ENCODE measurements around the gene BICDL2.

Gene BICDL2

DNA sequence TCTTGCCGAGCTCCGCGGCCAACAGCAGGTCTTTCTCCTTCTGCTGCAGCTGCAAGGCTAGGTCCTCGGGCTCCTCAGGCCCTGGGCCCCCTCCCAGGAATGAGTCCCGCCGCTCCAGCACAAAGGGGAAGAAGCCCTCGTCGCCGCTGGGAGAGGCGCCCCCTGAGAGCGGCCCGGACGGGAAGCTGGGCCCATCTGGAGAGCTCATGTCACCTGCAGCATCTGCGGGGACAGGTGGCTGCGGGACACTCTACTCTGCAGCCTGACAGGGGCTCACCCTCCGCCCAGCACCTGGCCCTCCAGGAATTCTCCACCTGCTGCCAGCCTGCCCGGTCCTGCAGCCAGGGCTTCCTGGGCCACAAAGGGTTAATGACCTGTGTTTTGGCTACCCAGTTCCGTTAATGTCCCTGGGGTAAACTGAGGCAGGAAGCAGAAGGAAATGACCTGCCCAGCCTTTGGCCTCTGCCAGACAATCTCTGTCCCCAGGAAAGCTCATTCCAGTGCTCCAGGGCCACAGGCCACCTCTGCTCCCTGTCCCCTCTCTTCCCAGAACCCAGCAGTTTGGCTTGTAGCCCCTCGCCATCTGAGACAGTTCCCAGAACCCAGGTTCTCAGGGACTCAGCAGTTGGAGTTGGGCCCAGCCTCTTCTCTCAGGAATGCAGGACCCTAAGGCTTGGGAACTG is 1.3 kb downstream of the BICDL2 start:
- no peak overlapping the region for H3K4me3 ChIP-seq (ENCODE audit: low read depth, low read length)
- H3K36me3 ChIP-seq (ENCODE audit: control insufficient read depth in 2 of 2, insufficient read depth in 1 of 2, low read length in 2 of 2): no peaks in the 10 kb centered on the region
- CTCF ChIA-PET: interaction anchor here (0.7 to 9.2 kb wide), 6 partner anchors 23 to 130 kb away, joined by 3 to 149 read pairs (median 6); no protein-coding TSS in a partner anchor
- TF ChIP-seq ZNF157 (tag by site-specific recombination; IDR thresholded peaks at IDR 0.05) (no peak), MZF1 (tag by site-specific recombination; IDR thresholded peaks at IDR 0.05; ENCODE audit: borderline replicate concordance) (no peak), RBAK (tag by site-specific recombination; IDR thresholded peaks at IDR 0.05) (no peak), ZFP69B (tag by site-specific recombination; IDR thresholded peaks at IDR 0.05) (no peak), ZNF223 (tag by site-specific recombination; IDR thresholded peaks at IDR 0.05) (no peak), YY1 (tag by site-specific recombination; IDR thresholded peaks at IDR 0.05) (no peak), EGR2 (tag by site-specific recombination; IDR thresholded peaks at IDR 0.05; ENCODE audit: low read depth) (no peak), ZSCAN23 (tag by site-specific recombination; IDR thresholded peaks at IDR 0.05) (no peak), ZFP41 (tag by site-specific recombination; IDR thresholded peaks at IDR 0.05; ENCODE audit: borderline replicate concordance) (no peak), ZNF138 (tag by site-specific recombination; IDR thresholded peaks at IDR 0.05; ENCODE audit: borderline replicate concordance) (no peak)
- TF ChIP-seq, protein P1, sequence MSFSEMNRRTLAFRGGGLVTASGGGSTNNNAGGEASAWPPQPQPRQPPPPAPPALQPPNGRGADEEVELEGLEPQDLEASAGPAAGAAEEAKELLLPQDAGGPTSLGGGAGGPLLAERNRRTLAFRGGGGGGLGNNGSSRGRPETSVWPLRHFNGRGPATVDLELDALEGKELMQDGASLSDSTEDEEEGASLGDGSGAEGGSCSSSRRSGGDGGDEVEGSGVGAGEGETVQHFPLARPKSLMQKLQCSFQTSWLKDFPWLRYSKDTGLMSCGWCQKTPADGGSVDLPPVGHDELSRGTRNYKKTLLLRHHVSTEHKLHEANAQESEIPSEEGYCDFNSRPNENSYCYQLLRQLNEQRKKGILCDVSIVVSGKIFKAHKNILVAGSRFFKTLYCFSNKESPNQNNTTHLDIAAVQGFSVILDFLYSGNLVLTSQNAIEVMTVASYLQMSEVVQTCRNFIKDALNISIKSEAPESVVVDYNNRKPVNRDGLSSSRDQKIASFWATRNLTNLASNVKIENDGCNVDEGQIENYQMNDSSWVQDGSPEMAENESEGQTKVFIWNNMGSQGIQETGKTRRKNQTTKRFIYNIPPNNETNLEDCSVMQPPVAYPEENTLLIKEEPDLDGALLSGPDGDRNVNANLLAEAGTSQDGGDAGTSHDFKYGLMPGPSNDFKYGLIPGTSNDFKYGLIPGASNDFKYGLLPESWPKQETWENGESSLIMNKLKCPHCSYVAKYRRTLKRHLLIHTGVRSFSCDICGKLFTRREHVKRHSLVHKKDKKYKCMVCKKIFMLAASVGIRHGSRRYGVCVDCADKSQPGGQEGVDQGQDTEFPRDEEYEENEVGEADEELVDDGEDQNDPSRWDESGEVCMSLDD (tag by site-specific recombination; IDR thresholded peaks at IDR 0.05): no peak
- TF ChIP-seq, protein P2, sequence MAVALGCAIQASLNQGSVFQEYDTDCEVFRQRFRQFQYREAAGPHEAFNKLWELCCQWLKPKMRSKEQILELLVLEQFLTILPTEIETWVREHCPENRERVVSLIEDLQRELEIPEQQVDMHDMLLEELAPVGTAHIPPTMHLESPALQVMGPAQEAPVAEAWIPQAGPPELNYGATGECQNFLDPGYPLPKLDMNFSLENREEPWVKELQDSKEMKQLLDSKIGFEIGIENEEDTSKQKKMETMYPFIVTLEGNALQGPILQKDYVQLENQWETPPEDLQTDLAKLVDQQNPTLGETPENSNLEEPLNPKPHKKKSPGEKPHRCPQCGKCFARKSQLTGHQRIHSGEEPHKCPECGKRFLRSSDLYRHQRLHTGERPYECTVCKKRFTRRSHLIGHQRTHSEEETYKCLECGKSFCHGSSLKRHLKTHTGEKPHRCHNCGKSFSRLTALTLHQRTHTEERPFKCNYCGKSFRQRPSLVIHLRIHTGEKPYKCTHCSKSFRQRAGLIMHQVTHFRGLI (tag by site-specific recombination; IDR thresholded peaks at IDR 0.05): no peak
- TF ChIP-seq, protein P3, sequence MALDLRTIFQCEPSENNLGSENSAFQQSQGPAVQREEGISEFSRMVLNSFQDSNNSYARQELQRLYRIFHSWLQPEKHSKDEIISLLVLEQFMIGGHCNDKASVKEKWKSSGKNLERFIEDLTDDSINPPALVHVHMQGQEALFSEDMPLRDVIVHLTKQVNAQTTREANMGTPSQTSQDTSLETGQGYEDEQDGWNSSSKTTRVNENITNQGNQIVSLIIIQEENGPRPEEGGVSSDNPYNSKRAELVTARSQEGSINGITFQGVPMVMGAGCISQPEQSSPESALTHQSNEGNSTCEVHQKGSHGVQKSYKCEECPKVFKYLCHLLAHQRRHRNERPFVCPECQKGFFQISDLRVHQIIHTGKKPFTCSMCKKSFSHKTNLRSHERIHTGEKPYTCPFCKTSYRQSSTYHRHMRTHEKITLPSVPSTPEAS (tag by site-specific recombination; IDR thresholded peaks at IDR 0.05): no peak
- TF ChIP-seq, protein P4, sequence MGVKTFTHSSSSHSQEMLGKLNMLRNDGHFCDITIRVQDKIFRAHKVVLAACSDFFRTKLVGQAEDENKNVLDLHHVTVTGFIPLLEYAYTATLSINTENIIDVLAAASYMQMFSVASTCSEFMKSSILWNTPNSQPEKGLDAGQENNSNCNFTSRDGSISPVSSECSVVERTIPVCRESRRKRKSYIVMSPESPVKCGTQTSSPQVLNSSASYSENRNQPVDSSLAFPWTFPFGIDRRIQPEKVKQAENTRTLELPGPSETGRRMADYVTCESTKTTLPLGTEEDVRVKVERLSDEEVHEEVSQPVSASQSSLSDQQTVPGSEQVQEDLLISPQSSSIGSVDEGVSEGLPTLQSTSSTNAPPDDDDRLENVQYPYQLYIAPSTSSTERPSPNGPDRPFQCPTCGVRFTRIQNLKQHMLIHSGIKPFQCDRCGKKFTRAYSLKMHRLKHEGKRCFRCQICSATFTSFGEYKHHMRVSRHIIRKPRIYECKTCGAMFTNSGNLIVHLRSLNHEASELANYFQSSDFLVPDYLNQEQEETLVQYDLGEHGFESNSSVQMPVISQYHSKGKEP (tag by site-specific recombination; IDR thresholded peaks at IDR 0.05): no peak
- no peaks in the 10 kb centered on the region for H3K4me1 ChIP-seq (ENCODE audit: control insufficient read depth, insufficient read depth, low read length)
- no peak overlapping the region for H3K27ac ChIP-seq (ENCODE audit: extremely low read depth, low read depth, low read length)
- H3K9me3 ChIP-seq (ENCODE audit: control insufficient read depth, insufficient read depth, low read depth, low read length): no peaks in the 10 kb centered on the region
- POLR2A ChIA-PET: interaction anchor here (0.5 to 1.2 kb wide), 5 partner anchors 12 to 89 kb away, joined by 3 to 9 read pairs (median 4); no protein-coding TSS in a partner anchor

DNA sequence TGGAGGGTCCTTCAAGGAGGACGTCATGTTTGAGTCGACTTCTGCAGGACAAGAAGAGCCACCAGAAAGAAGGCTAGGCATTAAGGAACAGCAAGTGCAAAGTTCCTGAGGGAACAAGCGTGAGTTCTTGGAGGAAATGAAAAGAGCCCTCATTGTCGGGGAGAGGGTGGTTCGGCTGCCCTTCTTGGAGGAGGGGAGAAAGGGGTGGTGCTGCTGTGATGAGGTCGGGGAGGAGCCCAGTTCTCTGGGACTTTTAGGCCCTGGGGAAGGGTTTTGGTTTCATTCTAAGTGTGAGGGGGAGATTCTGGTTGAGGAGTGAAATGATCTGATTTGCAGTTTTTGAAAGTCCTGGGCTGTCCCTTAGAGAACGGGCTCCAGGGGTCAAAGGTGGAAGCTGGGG is 4.1 kb downstream of the BICDL2 start:
- ChIA-PET CTCF (interaction anchor here (1.1 to 9.2 kb wide), 12 partner anchors 8 to 138 kb away, joined by 3 to 149 read pairs (median 12); partner anchors contain the start of genes BICDL2, HCFC1R1, PAQR4 and THOC6), POLR2A (interaction anchor here (0.6 to 3.1 kb wide), 4 partner anchors 10 to 245 kb away, joined by 3 to 51 read pairs (median 6); partner anchors contain the start of genes HCFC1R1, THOC6 and TNFRSF12A)
- Histone ChIP-seq H3K36me3 (ENCODE audit: control insufficient read depth in 2 of 2, insufficient read depth in 1 of 2, low read length in 2 of 2) (no peaks in the 10 kb centered on the region), H3K4me3 (ENCODE audit: low read depth, low read length) (no peak overlapping the region), H3K4me1 (ENCODE audit: control insufficient read depth, insufficient read depth, low read length) (peaks cover 5% of the 10 kb centered on the region), H3K27ac (ENCODE audit: extremely low read depth, low read depth, low read length) (no peak overlapping the region), H3K9me3 (ENCODE audit: control insufficient read depth, insufficient read depth, low read depth, low read length) (no peaks in the 10 kb centered on the region)
- TF ChIP-seq, protein P5, sequence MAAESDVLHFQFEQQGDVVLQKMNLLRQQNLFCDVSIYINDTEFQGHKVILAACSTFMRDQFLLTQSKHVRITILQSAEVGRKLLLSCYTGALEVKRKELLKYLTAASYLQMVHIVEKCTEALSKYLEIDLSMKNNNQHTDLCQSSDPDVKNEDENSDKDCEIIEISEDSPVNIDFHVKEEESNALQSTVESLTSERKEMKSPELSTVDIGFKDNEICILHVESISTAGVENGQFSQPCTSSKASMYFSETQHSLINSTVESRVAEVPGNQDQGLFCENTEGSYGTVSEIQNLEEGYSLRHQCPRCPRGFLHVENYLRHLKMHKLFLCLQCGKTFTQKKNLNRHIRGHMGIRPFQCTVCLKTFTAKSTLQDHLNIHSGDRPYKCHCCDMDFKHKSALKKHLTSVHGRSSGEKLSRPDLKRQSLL (tag by site-specific recombination; IDR thresholded peaks at IDR 0.05): no peak
- no peak for TF ChIP-seq EGR2 (tag by site-specific recombination; IDR thresholded peaks at IDR 0.05; ENCODE audit: low read depth)
- TF ChIP-seq ZNF560 (tag by site-specific recombination; IDR thresholded peaks at IDR 0.05; ENCODE audit: borderline replicate concordance): no peak
- TF ChIP-seq, protein P6, sequence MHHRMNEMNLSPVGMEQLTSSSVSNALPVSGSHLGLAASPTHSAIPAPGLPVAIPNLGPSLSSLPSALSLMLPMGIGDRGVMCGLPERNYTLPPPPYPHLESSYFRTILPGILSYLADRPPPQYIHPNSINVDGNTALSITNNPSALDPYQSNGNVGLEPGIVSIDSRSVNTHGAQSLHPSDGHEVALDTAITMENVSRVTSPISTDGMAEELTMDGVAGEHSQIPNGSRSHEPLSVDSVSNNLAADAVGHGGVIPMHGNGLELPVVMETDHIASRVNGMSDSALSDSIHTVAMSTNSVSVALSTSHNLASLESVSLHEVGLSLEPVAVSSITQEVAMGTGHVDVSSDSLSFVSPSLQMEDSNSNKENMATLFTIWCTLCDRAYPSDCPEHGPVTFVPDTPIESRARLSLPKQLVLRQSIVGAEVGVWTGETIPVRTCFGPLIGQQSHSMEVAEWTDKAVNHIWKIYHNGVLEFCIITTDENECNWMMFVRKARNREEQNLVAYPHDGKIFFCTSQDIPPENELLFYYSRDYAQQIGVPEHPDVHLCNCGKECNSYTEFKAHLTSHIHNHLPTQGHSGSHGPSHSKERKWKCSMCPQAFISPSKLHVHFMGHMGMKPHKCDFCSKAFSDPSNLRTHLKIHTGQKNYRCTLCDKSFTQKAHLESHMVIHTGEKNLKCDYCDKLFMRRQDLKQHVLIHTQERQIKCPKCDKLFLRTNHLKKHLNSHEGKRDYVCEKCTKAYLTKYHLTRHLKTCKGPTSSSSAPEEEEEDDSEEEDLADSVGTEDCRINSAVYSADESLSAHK (tag by site-specific recombination; IDR thresholded peaks at IDR 0.05): no peak
- no peak for TF ChIP-seq GFI1B (tag by site-specific recombination; IDR thresholded peaks at IDR 0.05)
- TF ChIP-seq ZNF274 (IDR thresholded peaks at IDR 0.05; ENCODE audit: low read length): no peak
- no peak for TF ChIP-seq ZNF274 (tag by site-specific recombination; IDR thresholded peaks at IDR 0.05; ENCODE audit: borderline replicate concordance)
- TF ChIP-seq ZNF426 (tag by site-specific recombination; IDR thresholded peaks at IDR 0.05): no peak
- TF ChIP-seq ZNF785 (tag by site-specific recombination; IDR thresholded peaks at IDR 0.05): no peak

Data from HEK293 (cell line).